ENCODE results near the gene CLEC2A.

Gene CLEC2A

GRCh38 chr12:9907769-9908168 lies 24.4 kb downstream of the CLEC2A start:
- H3K9me3 ChIP-seq (ENCODE audit: low read length) = peaks cover 4% of the 10 kb centered on the region; the same call in 1 of the 2 replicates
- no peaks in the 10 kb centered on the region for H3K27me3 ChIP-seq (ENCODE audit: insufficient read depth, low read length)
- H3F3A ChIP-seq (ENCODE audit: insufficient read depth, low read length) = no peaks in the 10 kb centered on the region
- H3K9me2 ChIP-seq (ENCODE audit: low read depth, low read length) = no peaks in the 10 kb centered on the region
- H3K9ac ChIP-seq (ENCODE audit: low read length) = no peak overlapping the region
- no peaks in the 10 kb centered on the region for H3K36me3 ChIP-seq (ENCODE audit: insufficient read depth, low read length)
- H4K20me1 ChIP-seq (ENCODE audit: insufficient read depth, low read length) = no peaks in the 10 kb centered on the region
- no peak overlapping the region for H2AFZ ChIP-seq (ENCODE audit: low read length)
- no peak overlapping the region for H3K4me3 ChIP-seq (ENCODE audit: low read depth, low read length, poor library complexity, severe bottlenecking)
- H3K4me1 ChIP-seq (ENCODE audit: insufficient read depth, low read length, severe bottlenecking) = no peaks in the 10 kb centered on the region
- H3K79me2 ChIP-seq (ENCODE audit: insufficient read depth, low read length) = no peaks in the 10 kb centered on the region
- no peak overlapping the region for H3K4me2 ChIP-seq (ENCODE audit: low read length)
- no peak for TF ChIP-seq EZH2 (IDR thresholded peaks at IDR 0.05; ENCODE audit: borderline replicate concordance, low read length)
- no peak for TF ChIP-seq CTCF (IDR thresholded peaks at IDR 0.05; ENCODE audit: low read length)
- no peak overlapping the region for H3K27ac ChIP-seq (ENCODE audit: low read depth, low read length, poor library complexity, severe bottlenecking)

GRCh38 chr12:9906873-9907272 lies 25.3 kb downstream of the CLEC2A start:
- H3K9me3 ChIP-seq (ENCODE audit: low read length) = peaks cover 4% of the 10 kb centered on the region; the same call in 1 of the 2 replicates
- TF ChIP-seq EZH2 (IDR thresholded peaks at IDR 0.05; ENCODE audit: borderline replicate concordance, low read length) = no peak
- no peak for TF ChIP-seq CTCF (IDR thresholded peaks at IDR 0.05; ENCODE audit: low read length)
- no peaks in the 10 kb centered on the region for H3K9me2 ChIP-seq (ENCODE audit: low read depth, low read length)
- no peaks in the 10 kb centered on the region for H4K20me1 ChIP-seq (ENCODE audit: insufficient read depth, low read length)
- H3K4me3 ChIP-seq (ENCODE audit: low read depth, low read length, poor library complexity, severe bottlenecking) = no peak overlapping the region
- H3K27ac ChIP-seq (ENCODE audit: low read depth, low read length, poor library complexity, severe bottlenecking) = no peak overlapping the region
- H3K36me3 ChIP-seq (ENCODE audit: insufficient read depth, low read length) = no peaks in the 10 kb centered on the region
- H3K27me3 ChIP-seq (ENCODE audit: insufficient read depth, low read length) = no peaks in the 10 kb centered on the region; the same call in 1 of the 2 replicates
- no peaks in the 10 kb centered on the region for H3F3A ChIP-seq (ENCODE audit: insufficient read depth, low read length)
- H3K4me1 ChIP-seq (ENCODE audit: insufficient read depth, low read length, severe bottlenecking) = no peaks in the 10 kb centered on the region
- H3K9ac ChIP-seq (ENCODE audit: low read length) = no peak overlapping the region
- no peak overlapping the region for H3K4me2 ChIP-seq (ENCODE audit: low read length)
- no peaks in the 10 kb centered on the region for H3K79me2 ChIP-seq (ENCODE audit: insufficient read depth, low read length)
- no peak overlapping the region for H2AFZ ChIP-seq (ENCODE audit: low read length)

- H2AFZ ChIP-seq (ENCODE audit: low read length) = no peak overlapping the region
- TF ChIP-seq CTCF (IDR thresholded peaks at IDR 0.05; ENCODE audit: low read length) (no peak), EZH2 (IDR thresholded peaks at IDR 0.05; ENCODE audit: borderline replicate concordance, low read length) (no peak)
Observed at GRCh38 chr12:9902539-9903228, 29.5 kb downstream of the CLEC2A start.

More at GRCh38 chr12:9902539-9903228, 29.5 kb downstream of the CLEC2A start:
- H3K4me2 ChIP-seq (ENCODE audit: low read length) = no peak overlapping the region
- no peaks in the 10 kb centered on the region for H3K36me3 ChIP-seq (ENCODE audit: insufficient read depth, low read length)
- no peaks in the 10 kb centered on the region for H4K20me1 ChIP-seq (ENCODE audit: insufficient read depth, low read length)
- no peak overlapping the region for H3K4me3 ChIP-seq (ENCODE audit: low read depth, low read length, poor library complexity, severe bottlenecking)
- no peaks in the 10 kb centered on the region for H3K4me1 ChIP-seq (ENCODE audit: insufficient read depth, low read length, severe bottlenecking)
- no peak overlapping the region for H3K9ac ChIP-seq (ENCODE audit: low read length)
- H3F3A ChIP-seq (ENCODE audit: insufficient read depth, low read length) = no peaks in the 10 kb centered on the region
- no peaks in the 10 kb centered on the region for H3K9me2 ChIP-seq (ENCODE audit: low read depth, low read length)
- H3K27ac ChIP-seq (ENCODE audit: low read depth, low read length, poor library complexity, severe bottlenecking) = no peak overlapping the region
- no peaks in the 10 kb centered on the region for H3K9me3 ChIP-seq (ENCODE audit: low read length)
- no peaks in the 10 kb centered on the region for H3K79me2 ChIP-seq (ENCODE audit: insufficient read depth, low read length)
- no peaks in the 10 kb centered on the region; the same call in 1 of the 2 replicates for H3K27me3 ChIP-seq (ENCODE audit: insufficient read depth, low read length)
